ENCODE results near the gene SEMA3F.

- TF ChIP-seq CTCF (IDR thresholded peaks at IDR 0.05; ENCODE audit: extremely low read depth in 1 of 2, insufficient read depth in 1 of 2, low read depth in 1 of 2, low read length in 2 of 2) = no peak
- TF ChIP-seq EZH2 (IDR thresholded peaks at IDR 0.05; ENCODE audit: borderline replicate concordance, low read depth, low read length, severe bottlenecking) = no peak
- no peak for TF ChIP-seq POLR2A (IDR thresholded peaks at IDR 0.05; ENCODE audit: low read depth, low read length)
- TF ChIP-seq POLR2AphosphoS5 (IDR thresholded peaks at IDR 0.05; ENCODE audit: insufficient read depth, low read depth, low read length) = no peak
- TF ChIP-seq FOS (IDR thresholded peaks at IDR 0.05; ENCODE audit: borderline replicate concordance, insufficient read depth, low read length) = no peak
- TF ChIP-seq MYC (IDR thresholded peaks at IDR 0.05; ENCODE audit: low read depth, low read length) = no peak
- TF ChIP-seq GATA2 (IDR thresholded peaks at IDR 0.05; ENCODE audit: insufficient read depth, insufficient read length, low read depth, low read length) = no peak
- no peak for TF ChIP-seq MAX (IDR thresholded peaks at IDR 0.05; ENCODE audit: insufficient read depth, insufficient read length)
Measured at GRCh38 chr3:50147447-50147846, 7.7 kb upstream of the SEMA3F start.

All from endothelial cell of umbilical vein (primary cell).